Neutrophil (primary cell): ENCODE data around the gene TMEM167A.

Experiments
- H3K27ac ChIP-seq: fragments of 200-600 bp; sonication (generic); 2 replicates; pipeline ENCODE4 v1.5.1; 2016; ENCODE audit warnings: mild to moderate bottlenecking, moderate library complexity
- H3K27me3 ChIP-seq: fragments of 200-600 bp; sonication (generic); 2 replicates; pipeline ENCODE4 v1.6.0; 2016; ENCODE audit warnings: mild to moderate bottlenecking
- H3K36me3 ChIP-seq: fragments of 200-600 bp; sonication (generic); 2 replicates; pipeline ENCODE4 v1.5.1; 2017
- H3K4me1 ChIP-seq, 2 experiments: fragments of 200-600 bp in 1 of 2; sonication (generic) in 1 of 2; 1 replicate in 1 of 2; 2 replicates in 1 of 2; pipeline versions ENCODE4 v1.5.1 to v1.6.1; 2013 to 2016; ENCODE audit warnings: low read depth in 1 of 2, low read length in 1 of 2, mild to moderate bottlenecking in 1 of 2, moderate library complexity in 1 of 2; ENCODE audit not compliant: control insufficient read depth in 1 of 2, insufficient read depth in 1 of 2
- H3K4me3 ChIP-seq, 2 experiments: fragments of 200-600 bp in 1 of 2; sonication (generic) in 1 of 2; 1 replicate in 1 of 2; 2 replicates in 1 of 2; pipeline ENCODE4 v1.5.1; 2013 to 2016; ENCODE audit warnings: low read depth in 1 of 2, low read length in 1 of 2, mild to moderate bottlenecking in 1 of 2, moderate library complexity in 1 of 2
- H3K9me3 ChIP-seq: fragments of 200-600 bp; sonication (generic); 2 replicates; pipeline ENCODE4 v1.5.1; 2016
- TF ChIP-seq, protein P1 (sequence below): fragments of 200-600 bp; sonication (generic); IDR thresholded peaks from 2 replicates; pipeline ENCODE4 v1.5.1; 2016; ENCODE audit warnings: antibody characterized with exemption

Gene TMEM167A

DNA sequence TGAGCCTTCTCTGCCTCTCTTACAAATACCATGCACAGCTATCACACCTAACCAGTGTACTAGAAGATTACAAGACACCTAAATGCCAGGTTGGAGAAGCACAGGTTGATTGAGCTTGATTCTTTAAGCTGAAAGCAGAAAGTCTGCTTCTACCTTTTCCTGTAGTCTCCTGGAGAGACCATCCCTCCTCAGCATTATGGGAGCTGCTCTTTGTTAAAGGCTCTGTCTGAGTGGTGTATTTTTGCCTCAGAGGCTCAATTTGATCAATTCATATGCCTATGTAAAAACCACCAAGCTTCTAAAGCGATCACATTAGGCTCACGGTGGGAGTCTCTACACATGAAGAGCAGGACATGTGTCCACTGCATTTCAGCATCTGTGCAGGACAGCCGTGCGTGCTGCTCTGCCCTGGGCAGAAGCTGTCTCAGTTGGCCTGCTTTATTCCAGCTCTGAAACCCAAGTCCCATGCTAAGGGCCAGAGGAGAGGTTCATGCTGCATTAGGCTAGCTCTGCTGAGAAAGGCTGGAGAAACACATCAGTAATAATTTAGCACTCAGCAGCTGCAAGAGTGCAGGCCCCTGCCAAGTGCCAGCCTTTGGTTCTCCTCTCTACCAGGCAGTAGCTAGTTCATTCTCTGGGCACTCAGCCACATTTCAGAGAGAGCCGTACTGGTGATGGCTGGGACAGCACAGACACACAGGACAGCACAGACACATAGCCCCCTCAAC, 41.7 kb downstream of the TMEM167A start:
- Histone ChIP-seq H3K36me3 (no peaks in the 10 kb centered on the region), H3K4me3 (no peak overlapping the region), H3K9me3 (no peaks in the 10 kb centered on the region), H3K27me3 (no peaks in the 10 kb centered on the region), H3K4me1 (no peaks in the 10 kb centered on the region), H3K27ac (no peak overlapping the region)
- TF ChIP-seq, protein P1, sequence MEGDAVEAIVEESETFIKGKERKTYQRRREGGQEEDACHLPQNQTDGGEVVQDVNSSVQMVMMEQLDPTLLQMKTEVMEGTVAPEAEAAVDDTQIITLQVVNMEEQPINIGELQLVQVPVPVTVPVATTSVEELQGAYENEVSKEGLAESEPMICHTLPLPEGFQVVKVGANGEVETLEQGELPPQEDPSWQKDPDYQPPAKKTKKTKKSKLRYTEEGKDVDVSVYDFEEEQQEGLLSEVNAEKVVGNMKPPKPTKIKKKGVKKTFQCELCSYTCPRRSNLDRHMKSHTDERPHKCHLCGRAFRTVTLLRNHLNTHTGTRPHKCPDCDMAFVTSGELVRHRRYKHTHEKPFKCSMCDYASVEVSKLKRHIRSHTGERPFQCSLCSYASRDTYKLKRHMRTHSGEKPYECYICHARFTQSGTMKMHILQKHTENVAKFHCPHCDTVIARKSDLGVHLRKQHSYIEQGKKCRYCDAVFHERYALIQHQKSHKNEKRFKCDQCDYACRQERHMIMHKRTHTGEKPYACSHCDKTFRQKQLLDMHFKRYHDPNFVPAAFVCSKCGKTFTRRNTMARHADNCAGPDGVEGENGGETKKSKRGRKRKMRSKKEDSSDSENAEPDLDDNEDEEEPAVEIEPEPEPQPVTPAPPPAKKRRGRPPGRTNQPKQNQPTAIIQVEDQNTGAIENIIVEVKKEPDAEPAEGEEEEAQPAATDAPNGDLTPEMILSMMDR: no peak

DNA sequence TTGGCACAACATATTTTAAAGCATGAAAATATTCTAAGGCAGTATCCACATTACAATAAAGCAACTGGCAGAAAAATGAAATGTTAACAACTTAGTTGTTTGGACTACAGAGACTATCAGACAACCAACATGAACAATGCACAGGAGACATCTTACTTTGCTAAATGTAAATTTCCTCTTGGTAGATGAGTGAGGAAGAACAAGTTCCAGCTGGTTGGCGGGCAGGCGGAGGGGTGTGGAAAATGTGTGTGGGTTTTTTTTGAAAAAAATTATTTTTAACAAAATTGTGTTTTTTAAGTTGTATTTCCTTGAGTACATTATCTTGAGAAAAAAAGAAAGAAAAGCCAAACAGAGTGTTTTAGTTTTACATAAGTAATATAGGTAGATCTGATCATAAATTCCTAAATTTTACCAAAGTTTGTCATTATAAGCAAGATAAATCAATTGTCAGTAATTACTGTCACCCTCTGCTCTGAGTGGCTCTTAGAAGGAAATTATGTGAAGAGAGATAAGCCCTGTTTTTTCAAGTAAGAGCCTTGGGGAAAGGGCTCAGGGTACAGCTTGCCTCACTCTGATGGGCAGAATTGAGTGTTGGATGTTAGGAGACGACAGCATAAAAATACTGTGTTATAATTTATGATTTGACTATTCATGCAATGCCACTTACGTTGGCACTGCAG, 42.5 kb downstream of the TMEM167A start:
- Histone ChIP-seq H3K9me3 (no peaks in the 10 kb centered on the region), H3K27ac (no peak overlapping the region), H3K27me3 (no peaks in the 10 kb centered on the region), H3K4me3 (no peak overlapping the region), H3K4me1 (no peaks in the 10 kb centered on the region), H3K36me3 (no peaks in the 10 kb centered on the region)
- TF ChIP-seq, protein P1: no peak

DNA sequence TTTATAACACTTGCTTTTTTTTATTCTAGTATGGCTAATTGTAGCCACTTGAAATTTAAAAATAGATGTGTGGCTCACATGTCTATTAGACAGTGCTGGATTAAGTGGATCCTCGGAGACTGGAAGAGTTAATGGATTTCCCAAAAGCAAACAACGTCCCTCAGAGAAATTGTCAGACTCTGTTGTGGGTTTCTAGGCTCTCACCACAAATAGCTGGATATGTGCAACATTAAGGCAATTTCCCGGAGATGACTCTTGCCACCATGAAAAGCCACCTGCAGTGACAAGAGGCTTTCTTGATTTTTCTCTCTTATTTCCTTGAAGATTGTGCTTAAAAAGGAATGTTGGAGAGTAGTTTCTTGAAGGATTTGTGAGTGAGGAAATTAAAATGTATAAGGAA, 43.2 kb downstream of the TMEM167A start:
- no peaks in the 10 kb centered on the region for H3K4me1 ChIP-seq
- H3K4me3 ChIP-seq: no peak overlapping the region
- H3K36me3 ChIP-seq: no peaks in the 10 kb centered on the region
- TF ChIP-seq, protein P1: no peak
- H3K9me3 ChIP-seq: no peaks in the 10 kb centered on the region
- no peak overlapping the region for H3K27ac ChIP-seq
- H3K27me3 ChIP-seq: no peaks in the 10 kb centered on the region

DNA sequence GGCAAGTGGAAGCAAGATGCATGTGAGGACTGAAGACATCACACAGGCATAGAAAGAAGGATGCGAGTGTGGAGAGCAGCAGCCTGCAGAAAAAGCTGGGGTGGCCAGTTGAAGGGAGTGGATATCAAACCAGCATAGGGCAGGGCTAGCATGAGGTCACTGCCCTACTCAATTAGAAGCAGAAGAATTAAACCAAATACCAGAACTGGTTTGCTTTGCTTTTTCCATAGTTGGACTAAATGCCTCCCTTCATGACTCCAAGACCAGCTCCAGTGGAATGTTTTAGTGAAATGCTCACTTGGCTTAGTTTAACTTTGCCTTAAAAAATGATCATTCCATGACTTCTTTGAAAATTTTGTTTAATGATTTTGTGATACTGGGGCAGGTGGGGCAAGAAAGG, 45.8 kb downstream of the TMEM167A start:
- Histone ChIP-seq H3K4me1 (no peaks in the 10 kb centered on the region), H3K4me3 (no peak overlapping the region), H3K36me3 (no peaks in the 10 kb centered on the region), H3K27me3 (no peaks in the 10 kb centered on the region), H3K27ac (no peak overlapping the region), H3K9me3 (no peaks in the 10 kb centered on the region)
- TF ChIP-seq, protein P1: no peak

DNA sequence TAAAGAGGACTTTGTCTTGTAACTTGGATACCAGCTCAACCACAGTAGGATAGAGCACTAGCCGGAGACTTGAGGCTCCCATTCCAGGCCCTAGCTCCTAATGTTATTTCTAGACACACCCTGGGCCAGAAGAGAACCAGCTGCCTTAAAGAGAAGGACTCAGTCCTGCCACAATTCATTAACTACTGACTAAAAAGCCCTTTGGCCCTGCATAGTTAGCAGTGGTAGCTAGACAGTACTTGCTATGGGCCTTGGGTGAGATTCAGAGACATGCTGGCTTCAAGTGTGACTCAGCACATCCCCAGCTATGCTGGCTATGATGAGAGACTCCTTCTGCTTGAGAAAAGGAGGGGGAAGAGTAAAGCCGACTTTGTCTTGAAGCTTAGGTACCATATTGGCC, 47.3 kb downstream of the TMEM167A start:
- TF ChIP-seq, protein P1: no peak
- Histone ChIP-seq H3K27ac (no peak overlapping the region), H3K36me3 (no peaks in the 10 kb centered on the region)

More for the DNA sequence above, 47.3 kb downstream of the TMEM167A start:
- H3K4me3 ChIP-seq: no peak overlapping the region
- no peaks in the 10 kb centered on the region for H3K27me3 ChIP-seq
- no peaks in the 10 kb centered on the region for H3K4me1 ChIP-seq
- H3K9me3 ChIP-seq: no peaks in the 10 kb centered on the region
